NK-92 (cell line): Measurements from ENCODE around the gene EVX2.

ENCODE experiments used
- DNase-seq: peaks from one replicate; lab custom pipeline; 2025; ENCODE audit not compliant: unreplicated experiment; lab: John Stamatoyannopoulos, UW

Gene EVX2

GRCh38 chr2:176107731-176108181, 24.0 kb upstream of the EVX2 start:
- no peak for DNase-seq

GRCh38 chr2:176106581-176107539, 23.1 kb upstream of the EVX2 start, which contains the start of gene HOXD11:
Gene HOXD11 (plus strand): TSS chr2:176107280. CDS start chr2:176107356, 76 bp downstream.
- DNase-seq, result no peak

- DNase-seq, result no peak
Observed at GRCh38 chr2:176105730-176106580, 22.2 kb upstream of the EVX2 start.

- DNase-seq, result no peak
Observed at GRCh38 chr2:176105078-176105729, 21.4 kb upstream of the EVX2 start.

- no peak for DNase-seq
Observed at GRCh38 chr2:176104316-176105077, 20.7 kb upstream of the EVX2 start.

GRCh38 chr2:176103742-176104315, 20.1 kb upstream of the EVX2 start:
- no peak for DNase-seq

GRCh38 chr2:176103194-176103593, 19.4 kb upstream of the EVX2 start:
- no peak for DNase-seq

- no peak for DNase-seq
Observed at GRCh38 chr2:176102309-176102866, 18.6 kb upstream of the EVX2 start.

- no peak for DNase-seq
Observed at GRCh38 chr2:176101842-176102241, 18.1 kb upstream of the EVX2 start.

GRCh38 chr2:176101216-176101830, 17.6 kb upstream of the EVX2 start:
- DNase-seq, result no peak

- DNase-seq, result no peak
Observed at GRCh38 chr2:176100547-176101140, 16.9 kb upstream of the EVX2 start.

- DNase-seq, result no peak
Observed at GRCh38 chr2:176099728-176100546, 16.2 kb upstream of the EVX2 start, which contains the start of gene HOXD12. Gene HOXD12 (plus strand): TSS chr2:176099795. CDS start chr2:176099802, 7 bp downstream.

GRCh38 chr2:176099159-176099727, 15.5 kb upstream of the EVX2 start:
- no peak for DNase-seq

- no peak for DNase-seq
Observed at GRCh38 chr2:176098366-176099158, 14.8 kb upstream of the EVX2 start.

GRCh38 chr2:176097820-176098365, 14.1 kb upstream of the EVX2 start:
- DNase-seq, result no peak

GRCh38 chr2:176096986-176097819, 13.4 kb upstream of the EVX2 start:
- DNase-seq, result no peak
